Thyroid gland (tissue), 4 donors: ENCODE data around the gene ASCL2.

Source experiments
- POLR2A ChIP-seq, 2 donors: fragments of 450-650 bp; IDR thresholded peaks; one replicate each; pipeline ENCODE4 v1.6.1; 2017; ENCODE audit warnings: antibody characterized with exemption in 2 of 2, mild to moderate bottlenecking in 2 of 2, moderate library complexity in 1 of 2
- TF ChIP-seq, protein P1 (sequence below), 6 experiments: fragments of 200-600 bp in 3 of 6; fragments of 450-650 bp in 3 of 6; sonication (generic) in 3 of 6; IDR thresholded peaks; one replicate each; pipeline ENCODE4 v1.5.1; 2016 to 2019; ENCODE audit warnings: antibody characterized with exemption in 6 of 6, mild to moderate bottlenecking in 2 of 6, inconsistent platforms in 1 of 6, moderate library complexity in 1 of 6

GRCh38 chr11:2221591-2221990, 48.8 kb downstream of the ASCL2 start:
- TF ChIP-seq, protein P1, sequence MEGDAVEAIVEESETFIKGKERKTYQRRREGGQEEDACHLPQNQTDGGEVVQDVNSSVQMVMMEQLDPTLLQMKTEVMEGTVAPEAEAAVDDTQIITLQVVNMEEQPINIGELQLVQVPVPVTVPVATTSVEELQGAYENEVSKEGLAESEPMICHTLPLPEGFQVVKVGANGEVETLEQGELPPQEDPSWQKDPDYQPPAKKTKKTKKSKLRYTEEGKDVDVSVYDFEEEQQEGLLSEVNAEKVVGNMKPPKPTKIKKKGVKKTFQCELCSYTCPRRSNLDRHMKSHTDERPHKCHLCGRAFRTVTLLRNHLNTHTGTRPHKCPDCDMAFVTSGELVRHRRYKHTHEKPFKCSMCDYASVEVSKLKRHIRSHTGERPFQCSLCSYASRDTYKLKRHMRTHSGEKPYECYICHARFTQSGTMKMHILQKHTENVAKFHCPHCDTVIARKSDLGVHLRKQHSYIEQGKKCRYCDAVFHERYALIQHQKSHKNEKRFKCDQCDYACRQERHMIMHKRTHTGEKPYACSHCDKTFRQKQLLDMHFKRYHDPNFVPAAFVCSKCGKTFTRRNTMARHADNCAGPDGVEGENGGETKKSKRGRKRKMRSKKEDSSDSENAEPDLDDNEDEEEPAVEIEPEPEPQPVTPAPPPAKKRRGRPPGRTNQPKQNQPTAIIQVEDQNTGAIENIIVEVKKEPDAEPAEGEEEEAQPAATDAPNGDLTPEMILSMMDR (IDR thresholded peaks at IDR 0.05): no peak
- no peak for TF ChIP-seq POLR2A (IDR thresholded peaks at IDR 0.05)
